Fibroblast of upper back skin (primary cell): Measurements from ENCODE around the gene C16orf82.
"Not testable (repeated sequence)": the region's sequence is repeated elsewhere in the genome, so short reads cannot be mapped to it uniquely, and the experiment has no call there.

ENCODE experiments used
- DNase-seq: peaks from one replicate; pipeline ENCODE4 v3.0.0-alpha.2; 2013

The C16orf82 gene

DNA sequence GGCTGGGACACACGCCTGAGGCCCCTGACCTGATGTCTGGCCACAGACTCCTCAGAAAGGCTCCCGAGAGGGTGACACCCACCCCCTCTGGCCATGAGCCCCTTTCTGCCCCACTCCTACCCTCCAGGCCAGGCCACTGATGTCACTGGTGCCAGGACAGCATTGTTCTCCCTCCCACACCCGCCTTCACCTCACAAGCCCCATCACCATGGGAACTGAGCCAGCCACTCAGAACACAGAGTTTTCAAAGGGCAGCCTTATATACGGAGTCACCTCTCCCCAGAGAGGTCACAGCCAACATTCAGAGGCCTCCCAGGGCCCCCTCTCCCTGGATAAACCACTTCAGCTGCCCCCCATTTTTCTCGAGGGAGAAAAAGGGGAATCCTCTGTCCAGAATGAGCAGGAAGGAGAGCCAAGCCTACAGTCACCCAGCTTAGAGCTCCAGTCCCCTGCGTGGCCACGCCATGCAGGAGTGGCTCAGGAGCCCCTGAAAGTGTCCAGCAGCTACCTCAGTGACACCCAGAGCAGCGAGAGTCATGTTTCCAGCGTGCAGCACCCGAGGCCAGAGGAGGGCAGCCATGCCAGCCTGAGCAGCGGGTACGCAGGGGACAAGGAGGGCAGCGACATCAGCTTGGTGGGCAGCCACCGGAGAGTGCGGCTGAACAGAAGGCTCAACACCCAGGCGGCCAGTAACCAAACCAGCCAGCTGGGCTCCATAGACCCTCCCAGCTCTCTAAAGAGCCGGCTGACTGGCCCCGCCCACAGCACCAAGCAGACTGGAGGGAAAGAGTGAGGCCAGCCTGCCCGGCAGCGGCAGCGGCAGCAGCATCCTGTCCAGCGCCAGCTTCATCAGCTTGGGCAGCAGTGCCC, at the start of gene C16orf82:
TSS of gene C16orf82 (plus strand) at position 260 of the 870 bp plus-strand sequence.
- no peak for DNase-seq

DNA sequence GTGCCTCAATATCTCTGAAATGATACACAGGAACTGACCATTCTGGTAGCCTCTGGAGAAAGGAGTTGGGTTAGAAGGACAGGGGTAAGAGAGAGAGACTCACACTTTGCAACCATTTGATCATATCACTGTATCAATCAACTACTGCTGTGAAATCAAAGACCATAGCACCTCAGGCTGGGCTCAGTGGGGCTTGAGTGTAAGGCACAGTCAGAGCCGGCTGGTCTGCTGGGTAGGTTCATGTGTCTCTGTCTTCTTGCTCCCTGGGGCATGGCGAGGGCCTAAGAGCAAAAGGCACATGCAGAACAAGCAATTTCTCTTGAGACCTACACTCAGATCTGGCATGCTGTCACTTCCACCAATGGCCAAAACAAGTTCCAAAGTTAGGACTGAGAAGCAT, 46.7 kb upstream of the C16orf82 start:
- no peak for DNase-seq

DNA sequence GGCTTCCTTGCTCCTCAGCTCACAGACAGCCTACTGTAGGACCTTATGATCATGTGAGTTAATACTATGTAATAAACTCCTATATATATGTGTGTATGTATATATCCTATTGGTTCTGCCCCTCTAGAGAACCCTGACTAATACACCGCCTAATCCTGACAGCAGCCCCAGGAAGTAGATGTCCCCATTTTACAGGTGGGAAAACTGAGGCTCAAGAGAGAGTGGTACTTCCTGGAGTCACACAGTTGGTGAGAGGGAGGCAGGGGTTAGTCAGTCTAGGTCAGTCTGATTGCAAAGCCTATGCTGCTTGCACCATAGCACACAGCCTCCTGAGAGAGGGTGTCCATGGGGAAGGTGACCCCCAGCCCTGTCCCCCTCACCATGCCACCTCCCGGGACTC, 42.7 kb upstream of the C16orf82 start:
- no peak for DNase-seq

DNA sequence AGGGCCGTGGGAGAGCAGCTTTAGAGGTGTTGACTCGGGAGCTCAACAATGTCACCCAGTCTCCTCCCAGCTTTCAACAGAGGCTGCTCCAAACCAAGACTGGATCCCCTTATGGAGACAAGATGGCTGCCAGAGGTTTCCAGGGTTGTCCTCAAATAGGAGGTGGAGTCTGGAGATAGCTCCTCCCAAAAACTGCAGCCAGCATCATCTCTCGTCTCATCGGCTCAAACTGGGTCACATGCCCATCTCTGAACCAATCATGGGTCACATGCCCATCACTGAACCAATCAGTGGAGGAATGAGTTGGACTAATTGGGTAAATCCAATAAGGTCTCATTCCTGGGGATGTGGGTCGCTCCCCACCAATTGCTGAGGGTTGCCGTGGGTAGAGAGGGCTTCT, 41.1 kb upstream of the C16orf82 start:
- DNase-seq = no peak

DNA sequence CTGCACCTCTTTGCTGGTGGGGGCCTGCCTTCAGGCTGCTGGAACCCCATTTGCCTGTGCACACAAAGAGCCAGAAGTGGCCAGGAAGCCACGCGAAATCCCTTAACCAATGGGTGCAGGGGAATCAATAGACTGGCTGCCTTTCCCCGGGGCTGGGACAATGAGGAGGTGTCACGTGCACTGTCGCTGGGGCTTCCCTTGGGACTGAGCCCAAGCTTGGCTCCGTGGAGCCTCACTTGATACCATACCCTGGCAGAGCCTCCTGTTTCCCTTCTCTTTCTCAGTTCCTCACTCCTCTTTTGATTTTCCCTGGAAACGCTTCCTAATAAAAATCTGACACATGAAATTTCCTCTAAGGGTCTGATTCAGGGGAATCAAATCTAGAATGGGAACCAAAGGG, 38.8 kb upstream of the C16orf82 start:
- DNase-seq = no peak

DNA sequence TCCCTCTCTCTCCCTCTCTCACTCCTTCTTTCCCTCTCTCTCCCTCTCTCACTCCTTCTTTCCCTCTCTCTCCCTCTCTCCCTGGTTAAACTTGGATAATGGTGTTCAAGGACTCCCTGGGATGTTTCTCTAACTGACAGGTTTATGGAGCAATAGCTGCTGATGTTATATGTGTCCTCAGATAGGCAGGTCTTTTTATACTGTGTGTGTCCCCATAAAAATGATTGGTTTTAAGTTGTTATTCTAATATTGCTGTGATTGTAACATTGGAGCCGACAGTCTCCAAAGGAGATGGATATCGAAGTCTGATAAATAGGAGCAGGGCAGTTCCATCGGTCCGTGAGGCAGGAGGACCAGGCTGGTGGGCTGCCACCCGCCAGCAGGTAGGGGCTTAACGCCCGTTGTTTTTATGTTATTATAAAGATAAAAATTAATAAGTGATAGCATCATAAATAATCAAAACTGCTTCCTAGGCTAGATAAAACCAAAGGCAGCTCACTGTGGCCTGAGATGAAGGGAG, 38.1 kb upstream of the C16orf82 start:
- no peak for DNase-seq

DNA sequence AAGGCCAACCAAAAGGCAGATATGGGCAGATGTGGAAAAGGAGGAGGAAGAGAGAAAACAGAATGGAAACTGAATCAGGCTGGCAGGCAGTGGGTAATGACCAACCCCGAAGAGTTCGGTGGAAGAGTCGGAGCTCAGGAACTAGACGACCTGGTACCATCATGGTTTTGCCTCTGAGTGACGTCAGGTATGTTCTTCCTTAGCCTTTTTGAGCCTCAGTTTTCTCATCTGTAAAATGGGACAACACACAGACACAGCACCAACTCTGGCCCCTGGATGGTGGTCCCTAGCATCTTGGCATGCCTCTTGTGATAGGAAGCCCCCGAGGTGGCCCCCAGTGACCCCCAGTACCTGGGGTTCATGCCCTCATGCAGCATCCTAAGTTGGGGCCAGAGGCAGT, 37.2 kb upstream of the C16orf82 start:
- no peak for DNase-seq

DNA sequence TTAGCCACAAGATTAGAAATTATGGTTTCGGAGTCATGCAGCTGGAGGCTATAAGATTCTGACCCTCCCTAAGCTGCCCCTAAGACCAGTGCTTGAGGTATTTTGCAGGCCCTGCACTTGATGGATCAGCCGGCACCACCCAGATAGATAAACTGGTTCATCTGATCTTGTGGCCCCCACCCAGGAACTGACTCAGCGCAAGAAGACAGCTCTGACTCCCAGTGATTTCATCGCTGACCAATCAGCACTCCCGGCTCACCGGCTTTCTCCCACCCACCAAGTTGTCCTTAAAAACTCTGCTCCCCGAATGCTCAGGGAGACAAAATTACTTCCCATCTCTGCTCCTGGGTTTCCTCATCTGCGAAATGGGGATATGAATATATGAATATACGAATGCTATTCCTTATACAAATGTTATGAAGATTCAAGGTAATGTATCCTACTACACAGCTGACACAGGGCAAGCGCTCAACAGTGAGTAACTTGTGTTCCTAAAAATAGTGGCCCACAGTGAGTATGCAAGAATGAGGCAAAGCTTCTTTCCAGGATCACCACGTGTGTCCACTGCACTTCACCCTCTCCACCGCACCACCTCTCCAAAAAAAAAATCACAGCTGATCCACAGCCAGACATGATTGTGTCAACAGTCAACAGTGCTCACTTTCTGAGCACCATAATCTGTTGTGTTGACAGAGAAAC, 33.3 kb upstream of the C16orf82 start:
- DNase-seq = no peak

DNA sequence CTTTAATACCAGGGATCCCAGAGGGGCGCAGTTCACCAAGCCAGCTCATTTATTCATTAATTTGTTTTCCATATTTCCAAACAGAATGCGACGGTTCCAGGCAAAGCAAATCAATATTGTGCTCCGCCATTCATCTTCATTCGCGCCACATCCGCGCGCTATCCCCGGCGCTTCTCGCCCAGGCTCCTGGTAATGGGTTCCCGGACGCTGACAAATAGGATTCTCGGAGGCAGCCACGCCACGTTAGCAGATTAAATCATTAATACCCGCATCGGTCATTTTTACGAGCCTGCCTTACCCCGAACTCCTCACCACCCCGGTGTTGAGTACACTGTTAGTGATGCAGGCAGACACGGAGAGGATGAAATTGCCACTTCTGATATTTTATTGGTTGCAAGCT, 26.0 kb upstream of the C16orf82 start:
- DNase-seq = no peak

DNA sequence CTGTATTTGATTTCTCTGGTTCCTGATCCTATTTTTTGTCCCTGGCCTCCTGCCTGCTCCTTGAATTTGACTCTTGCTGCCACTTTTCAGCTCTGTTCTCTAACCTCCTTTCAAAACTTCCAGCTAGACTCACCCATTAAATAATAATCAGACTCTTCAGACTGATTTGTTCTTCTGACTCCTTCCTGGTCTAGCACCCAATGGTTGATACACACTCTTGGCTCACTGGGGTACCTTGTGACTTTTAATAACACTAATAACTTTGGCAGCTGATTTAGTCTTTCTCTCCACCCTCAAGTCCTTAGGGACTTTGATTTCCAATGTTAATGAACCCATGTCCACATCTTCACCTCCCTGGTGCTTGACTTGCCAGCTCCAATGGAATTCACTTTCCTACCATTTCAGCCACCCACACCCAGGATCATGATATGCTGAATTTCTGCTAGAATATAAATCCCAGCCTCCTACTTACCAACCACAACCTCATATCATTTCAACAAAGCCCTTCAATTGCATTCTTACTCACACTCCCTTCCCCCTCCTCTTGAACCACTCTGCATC, 19.7 kb upstream of the C16orf82 start:
- no peak for DNase-seq

DNA sequence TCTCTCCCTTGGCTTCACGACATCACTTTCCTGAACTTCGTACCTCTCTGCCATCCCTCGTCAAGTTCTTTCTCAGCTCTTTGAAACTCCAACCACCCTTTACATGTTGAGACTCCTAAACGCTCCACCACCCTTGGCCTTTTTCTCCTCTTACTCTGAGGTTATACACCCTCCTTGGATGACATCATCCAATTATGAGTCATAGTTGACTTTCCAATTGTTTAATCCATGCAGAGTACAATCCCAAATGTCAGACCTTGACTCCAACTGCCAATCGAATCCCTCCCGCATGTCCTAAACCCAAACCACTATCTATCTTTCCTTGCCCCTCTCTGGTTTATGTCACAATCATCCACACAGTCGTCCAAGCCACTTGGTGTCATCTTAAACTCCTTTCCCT, 18.4 kb upstream of the C16orf82 start:
- no peak for DNase-seq

DNA sequence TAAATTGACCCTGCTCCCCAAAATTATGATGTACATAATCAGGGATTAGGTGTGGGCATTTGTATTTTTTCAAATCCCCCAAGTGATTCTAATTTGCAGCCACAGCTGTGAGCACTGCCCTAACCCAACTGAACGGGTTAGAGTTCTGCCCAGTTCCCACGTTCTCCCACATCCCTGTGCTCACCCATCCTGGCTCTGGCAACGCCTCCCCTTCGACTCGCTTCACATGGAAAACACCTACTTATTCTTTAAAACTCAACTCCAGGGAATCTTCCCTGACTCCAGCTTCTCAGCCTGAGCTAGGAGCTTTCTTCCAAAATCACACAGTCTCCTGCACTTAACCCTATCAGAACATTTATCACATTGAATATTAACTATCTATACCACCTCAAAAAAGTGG, 17.6 kb upstream of the C16orf82 start:
- DNase-seq = no peak

DNA sequence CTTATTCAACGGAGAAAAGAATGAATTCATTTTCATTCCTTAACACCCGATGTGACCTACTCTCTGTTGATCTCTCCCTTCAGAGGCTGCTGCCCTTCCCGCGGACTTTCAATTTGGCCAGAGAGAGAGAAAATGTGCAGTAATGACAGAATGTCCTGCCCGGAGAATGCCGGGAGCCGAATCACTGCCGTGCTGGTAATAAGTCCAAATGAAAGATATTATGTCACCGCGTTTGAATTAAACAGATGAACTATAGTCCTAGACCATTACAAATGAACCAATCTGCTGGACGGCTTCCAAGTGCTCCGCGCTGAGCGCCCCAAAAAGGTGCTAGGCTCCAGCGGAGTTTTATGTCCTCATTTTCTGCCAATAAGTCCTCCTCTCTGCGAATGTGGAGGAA, 14.7 kb upstream of the C16orf82 start:
- DNase-seq = no peak

DNA sequence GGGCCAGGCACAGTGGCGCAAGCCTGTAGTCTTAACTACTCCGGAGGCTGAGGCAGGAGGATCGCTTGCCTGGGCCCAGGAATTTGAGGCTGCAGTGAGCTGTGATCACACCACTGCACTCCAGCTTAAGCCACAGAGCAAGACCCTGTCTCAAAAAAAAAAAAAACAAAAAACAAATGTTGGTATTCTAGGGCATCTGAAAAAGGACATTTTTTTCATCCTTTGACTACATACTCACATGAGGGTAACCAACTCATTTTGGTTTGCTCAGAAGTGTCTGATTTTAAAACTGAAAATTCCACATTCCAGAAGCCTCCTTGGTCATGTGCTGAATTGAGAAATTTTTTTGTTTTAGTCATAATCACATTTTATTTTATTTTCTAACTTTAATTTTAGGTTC, 12.7 kb upstream of the C16orf82 start:
- DNase-seq = no peak

DNA sequence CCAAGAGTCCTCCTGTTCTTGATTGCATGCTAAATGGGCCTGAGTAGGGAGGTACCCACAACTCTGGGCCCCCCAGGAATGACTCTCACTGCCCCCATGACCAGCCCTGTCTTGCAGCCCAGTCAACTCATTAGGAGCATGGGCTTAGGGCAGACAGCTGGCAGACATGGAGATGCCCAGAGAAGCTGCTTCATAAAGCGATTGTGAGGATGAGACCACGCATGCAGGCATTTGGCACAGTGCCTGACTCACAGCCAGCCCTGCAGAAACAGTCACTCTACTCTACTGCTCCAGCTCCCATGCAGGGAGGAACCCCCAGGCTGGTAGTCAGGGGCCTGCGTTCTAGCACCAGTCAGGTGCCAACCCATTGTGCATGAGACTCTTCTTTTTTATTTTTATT, 8.4 kb upstream of the C16orf82 start:
- no peak for DNase-seq

DNA sequence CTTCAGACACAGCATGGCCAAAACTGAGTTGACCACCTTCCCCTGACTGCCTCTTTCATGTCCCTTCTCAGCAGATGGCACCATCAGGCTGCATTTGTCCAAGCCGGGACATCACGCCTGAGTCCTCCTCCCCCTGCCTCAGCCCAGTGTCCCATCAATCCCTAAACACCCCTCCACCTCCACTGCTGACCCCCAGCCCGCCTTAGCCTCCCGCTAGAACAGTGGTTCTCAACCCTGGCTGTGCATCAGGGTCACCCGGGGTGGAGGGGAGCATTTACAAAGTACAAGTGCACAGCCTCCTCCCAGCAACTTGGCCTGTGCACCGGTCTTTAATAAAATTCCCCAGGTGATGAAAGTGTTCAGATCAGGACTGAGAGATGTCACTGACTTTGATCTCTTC, 4.0 kb downstream of the C16orf82 start:
- no peak for DNase-seq

DNA sequence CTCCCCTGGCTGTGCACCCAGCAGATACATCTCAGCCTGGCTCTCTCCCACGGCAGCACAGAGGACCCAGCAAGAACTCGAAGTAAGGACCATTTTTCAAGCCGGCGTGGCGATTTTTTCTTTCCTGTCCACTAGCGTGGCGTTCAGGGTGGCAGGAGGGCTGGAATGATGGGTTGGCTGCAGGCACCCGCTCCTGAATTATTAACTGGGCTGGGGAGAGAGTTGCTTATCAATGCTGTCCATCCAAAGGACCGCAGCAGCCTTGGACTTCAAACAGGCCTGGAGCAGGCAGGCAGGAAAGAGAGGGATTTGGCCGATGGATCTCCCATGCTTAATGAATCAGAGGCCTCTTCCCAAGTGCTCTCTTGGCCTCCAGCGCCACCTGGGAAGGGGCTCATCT, 7.0 kb downstream of the C16orf82 start:
- DNase-seq = no peak

DNA sequence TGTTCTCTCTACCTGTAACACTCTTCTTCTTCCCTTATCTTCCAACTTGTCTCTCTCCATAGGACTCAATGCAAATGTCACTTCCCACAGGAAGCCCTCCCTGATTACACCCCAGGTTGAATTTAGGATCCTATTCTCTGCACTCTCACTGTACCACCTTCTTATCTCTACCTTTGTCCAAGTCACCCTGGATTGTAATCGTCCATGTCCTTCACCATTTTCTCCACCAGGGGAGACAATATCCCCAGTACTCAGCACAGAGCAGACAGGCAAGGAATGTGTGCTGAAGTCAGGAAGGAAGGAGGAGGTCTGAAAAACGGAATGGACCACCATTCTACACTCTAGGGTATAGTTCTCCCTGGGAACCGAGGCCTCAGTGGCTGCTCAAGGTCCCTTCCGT, 14.2 kb downstream of the C16orf82 start:
- no peak for DNase-seq

DNA sequence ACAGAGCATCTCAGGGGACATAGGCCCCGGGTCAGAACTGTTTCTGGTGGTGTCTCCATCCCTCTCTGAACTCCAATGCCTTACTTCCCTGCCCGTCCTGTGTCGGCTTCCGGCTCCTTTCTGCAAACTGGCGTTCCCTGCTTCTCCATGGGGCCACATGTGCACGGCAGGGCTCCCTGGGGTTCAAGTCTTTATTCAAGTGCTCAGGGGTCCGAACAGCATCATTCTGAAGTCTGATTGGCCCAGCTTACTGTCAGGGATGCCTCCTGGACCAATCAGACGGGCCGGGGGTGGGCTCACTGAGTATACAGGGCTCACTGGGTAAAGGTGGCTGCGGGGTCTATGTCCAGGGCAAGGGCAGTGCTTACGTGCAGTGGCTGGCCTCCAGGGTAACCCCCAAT, 17.1 kb downstream of the C16orf82 start:
- no peak for DNase-seq

DNA sequence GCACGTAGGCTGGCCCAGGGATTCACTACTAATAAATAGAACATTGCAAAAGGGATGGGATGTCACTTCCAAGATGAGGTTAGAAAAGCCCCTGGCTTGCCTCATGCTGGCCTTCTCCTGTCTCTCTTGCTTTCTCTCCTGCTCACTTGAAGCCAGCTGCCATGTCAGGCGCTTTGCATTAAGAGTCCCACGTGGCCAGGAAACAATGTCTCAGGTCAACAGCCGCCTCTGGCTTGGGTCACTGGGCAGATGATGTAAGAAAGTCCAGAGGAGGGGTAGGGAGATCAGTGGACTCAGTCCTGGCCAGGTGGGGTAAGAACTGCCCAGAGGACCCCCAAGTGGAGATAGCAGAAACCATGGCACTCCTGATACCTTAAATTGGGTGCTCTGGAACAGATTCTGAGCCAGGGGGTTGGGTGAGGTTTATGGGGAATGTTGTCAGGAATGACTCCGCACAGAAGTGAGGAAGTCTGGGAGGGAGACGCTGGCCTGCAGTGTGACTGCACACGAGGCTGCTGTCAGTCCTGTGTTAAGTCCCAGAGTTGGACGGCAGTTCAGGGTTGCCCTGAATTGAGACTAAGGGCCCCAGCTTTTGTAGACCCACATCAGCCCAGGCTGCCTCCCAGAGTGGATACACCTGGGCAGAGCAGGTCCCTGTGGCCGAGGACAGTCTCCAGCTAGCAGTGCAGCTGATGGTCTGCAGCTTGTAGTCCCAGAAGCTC, 17.7 kb downstream of the C16orf82 start:
- no peak for DNase-seq

DNA sequence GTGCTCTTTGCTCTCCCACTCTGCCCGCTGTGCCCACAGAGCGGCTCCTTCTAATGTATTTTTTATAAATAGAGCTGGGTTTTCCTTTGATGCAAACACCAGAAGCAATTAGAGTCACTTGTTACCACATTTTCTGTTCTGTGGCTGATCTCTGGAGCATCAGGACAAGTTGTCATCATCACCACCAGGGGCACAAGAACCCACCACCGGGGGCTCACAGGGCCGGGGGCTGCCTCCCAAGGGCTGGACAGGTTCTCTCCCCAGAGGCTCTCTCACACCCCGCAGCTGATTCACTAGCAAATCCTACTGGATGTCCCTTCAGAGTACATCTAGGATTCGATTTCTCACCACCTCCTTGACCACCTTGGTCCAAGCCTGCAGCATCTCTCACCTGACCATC, 18.5 kb downstream of the C16orf82 start:
- no peak for DNase-seq

DNA sequence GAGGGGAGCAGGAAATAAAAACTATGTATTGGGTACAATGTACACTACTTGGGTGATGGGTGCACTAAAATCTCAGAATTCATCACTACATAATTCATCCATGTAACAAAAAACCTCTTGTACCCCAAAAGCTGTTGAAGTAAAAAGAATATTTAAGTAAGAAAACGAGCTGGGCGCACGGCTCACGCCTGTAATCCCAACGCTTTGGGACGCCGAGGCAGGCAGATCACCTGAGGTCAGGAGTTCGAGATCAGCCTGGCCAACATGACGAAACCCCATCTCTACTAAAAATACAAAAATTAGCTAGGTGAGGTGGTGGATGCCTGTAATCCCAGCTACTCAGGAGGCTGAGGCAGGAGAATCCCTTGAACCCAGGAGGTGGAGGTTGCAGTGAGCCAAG, 19.3 kb downstream of the C16orf82 start:
- not testable (repeated sequence) for DNase-seq

DNA sequence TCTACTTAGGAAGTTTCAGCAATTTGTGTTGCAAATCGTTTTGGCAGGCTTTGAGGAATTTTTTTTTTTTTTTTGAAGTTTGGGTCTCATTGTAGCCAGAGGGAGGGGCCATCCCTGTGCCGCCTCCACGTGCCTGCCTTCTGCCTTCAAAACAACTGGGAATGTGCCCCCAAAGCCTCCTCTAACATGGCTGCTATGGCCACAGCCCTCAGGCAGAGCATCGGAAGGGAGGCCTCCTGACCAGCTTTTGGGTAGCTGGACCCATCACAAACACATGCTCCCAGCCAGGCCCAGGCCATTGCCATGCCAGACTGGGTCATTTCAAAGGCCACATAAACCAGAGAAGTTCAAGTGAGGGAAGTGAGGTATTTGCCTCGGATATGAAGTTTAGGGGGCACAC, 21.5 kb downstream of the C16orf82 start:
- no peak for DNase-seq
